Measurements from ENCODE around the gene IFT88. TPM values are rescaled to one million over a fixed set of nuclear protein-coding genes. Genes with fewer than 3 reads are reported as not detected.

Gene IFT88
- polyA plus RNA-seq, 1 donor from 2014 or later = 32.7 TPM

GRCh38 chr13:20714563-20715329 is 147.8 kb downstream of the IFT88 start:
- no peaks in the 10 kb centered on the region for H3F3A ChIP-seq (ENCODE audit: insufficient read depth, low read length, poor library complexity, severe bottlenecking)
- no peaks in the 10 kb centered on the region for H3K27me3 ChIP-seq (ENCODE audit: insufficient read depth, low read depth, low read length)
- no peak overlapping the region for H3K27ac ChIP-seq (ENCODE audit: low read length)
- no peaks in the 10 kb centered on the region for H3K36me3 ChIP-seq (ENCODE audit: insufficient read depth, low read length)
- H4K20me1 ChIP-seq (ENCODE audit: insufficient read depth) = no peaks in the 10 kb centered on the region
- no peak overlapping the region for H2AFZ ChIP-seq (ENCODE audit: low read depth, low read length)
- H3K9me3 ChIP-seq (ENCODE audit: low read length) = no peaks in the 10 kb centered on the region
- H3K4me2 ChIP-seq (ENCODE audit: low read length) = no peak overlapping the region
- H3K4me3 ChIP-seq (ENCODE audit: low read length) = no peak overlapping the region
- H3K9ac ChIP-seq (ENCODE audit: low read length) = no peak overlapping the region
- no peaks in the 10 kb centered on the region for H3K9me2 ChIP-seq (ENCODE audit: insufficient read depth, low read length)
- no peak for TF ChIP-seq REST (IDR thresholded peaks at IDR 0.05; ENCODE audit: borderline replicate concordance)
- TF ChIP-seq RAD21 (conservative IDR thresholded peaks at IDR 0.05) = no peak
- no peak for TF ChIP-seq TAF1 (IDR thresholded peaks at IDR 0.05; ENCODE audit: low read depth)
- TF ChIP-seq MXI1 (conservative IDR thresholded peaks at IDR 0.05; ENCODE audit: poor library complexity, severe bottlenecking) = no peak
- TF ChIP-seq EP300 (conservative IDR thresholded peaks at IDR 0.05; ENCODE audit: poor library complexity, severe bottlenecking) = no peak
- no peak for TF ChIP-seq CTCF (IDR thresholded peaks at IDR 0.05; ENCODE audit: poor library complexity, severe bottlenecking)
- no peak for TF ChIP-seq SMC3 (conservative IDR thresholded peaks at IDR 0.05; ENCODE audit: poor library complexity)
- TF ChIP-seq EZH2 (IDR thresholded peaks at IDR 0.05; ENCODE audit: borderline replicate concordance, insufficient read depth, low read length, poor library complexity, severe bottlenecking) = no peak
- no peak for TF ChIP-seq POLR2AphosphoS5 (IDR thresholded peaks at IDR 0.05)
- no peaks in the 10 kb centered on the region for H3K79me2 ChIP-seq (replicated peaks; ENCODE audit: insufficient read depth, low read length)

GRCh38 chr13:20715330-20715712 is 148.4 kb downstream of the IFT88 start:
- H2AFZ ChIP-seq (ENCODE audit: low read depth, low read length) = no peak overlapping the region
- no peaks in the 10 kb centered on the region for H3K36me3 ChIP-seq (ENCODE audit: insufficient read depth, low read length)
- no peaks in the 10 kb centered on the region for H3F3A ChIP-seq (ENCODE audit: insufficient read depth, low read length, poor library complexity, severe bottlenecking)
- no peaks in the 10 kb centered on the region for H3K27me3 ChIP-seq (ENCODE audit: insufficient read depth, low read depth, low read length)
- no peaks in the 10 kb centered on the region for H3K9me3 ChIP-seq (ENCODE audit: low read length)
- H3K4me2 ChIP-seq (ENCODE audit: low read length) = no peak overlapping the region
- H3K79me2 ChIP-seq (replicated peaks; ENCODE audit: insufficient read depth, low read length) = no peaks in the 10 kb centered on the region
- no peak for TF ChIP-seq POLR2AphosphoS5 (IDR thresholded peaks at IDR 0.05)
- TF ChIP-seq RAD21 (conservative IDR thresholded peaks at IDR 0.05) = no peak
- no peak for TF ChIP-seq MXI1 (conservative IDR thresholded peaks at IDR 0.05; ENCODE audit: poor library complexity, severe bottlenecking)
- TF ChIP-seq REST (IDR thresholded peaks at IDR 0.05; ENCODE audit: borderline replicate concordance) = no peak
- no peak for TF ChIP-seq EZH2 (IDR thresholded peaks at IDR 0.05; ENCODE audit: borderline replicate concordance, insufficient read depth, low read length, poor library complexity, severe bottlenecking)
- no peak for TF ChIP-seq TAF1 (IDR thresholded peaks at IDR 0.05; ENCODE audit: low read depth)
- no peak for TF ChIP-seq SMC3 (conservative IDR thresholded peaks at IDR 0.05; ENCODE audit: poor library complexity)
- TF ChIP-seq EP300 (conservative IDR thresholded peaks at IDR 0.05; ENCODE audit: poor library complexity, severe bottlenecking) = no peak
- no peak for TF ChIP-seq CTCF (IDR thresholded peaks at IDR 0.05; ENCODE audit: poor library complexity, severe bottlenecking)
- no peaks in the 10 kb centered on the region for H3K9me2 ChIP-seq (ENCODE audit: insufficient read depth, low read length)
- H3K4me3 ChIP-seq (ENCODE audit: low read length) = no peak overlapping the region
- H4K20me1 ChIP-seq (ENCODE audit: insufficient read depth) = no peaks in the 10 kb centered on the region
- no peak overlapping the region for H3K27ac ChIP-seq (ENCODE audit: low read length)
- H3K9ac ChIP-seq (ENCODE audit: low read length) = no peak overlapping the region
